Measurements from ENCODE around the gene DAPL1.

DNA sequence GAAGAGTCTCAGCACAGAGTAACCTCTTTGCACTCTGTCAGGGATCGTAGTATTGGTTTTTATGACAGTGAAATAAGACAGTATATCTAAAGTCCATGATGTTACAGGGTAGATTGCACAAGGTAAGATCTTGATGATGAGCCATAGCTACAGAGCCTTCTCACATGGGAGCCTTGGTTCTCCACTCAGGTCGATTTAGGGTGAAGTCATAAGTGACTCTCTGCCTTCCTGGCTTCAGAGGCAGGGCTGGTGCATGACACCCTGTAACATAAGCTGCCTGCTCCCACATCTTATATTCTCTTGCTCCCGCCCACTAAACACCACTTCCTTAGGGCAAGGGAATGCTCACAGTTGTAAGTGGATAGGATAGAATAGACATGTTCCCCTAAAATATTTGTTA lies 13.3 kb downstream of the DAPL1 start:
- TF ChIP-seq, protein P1, sequence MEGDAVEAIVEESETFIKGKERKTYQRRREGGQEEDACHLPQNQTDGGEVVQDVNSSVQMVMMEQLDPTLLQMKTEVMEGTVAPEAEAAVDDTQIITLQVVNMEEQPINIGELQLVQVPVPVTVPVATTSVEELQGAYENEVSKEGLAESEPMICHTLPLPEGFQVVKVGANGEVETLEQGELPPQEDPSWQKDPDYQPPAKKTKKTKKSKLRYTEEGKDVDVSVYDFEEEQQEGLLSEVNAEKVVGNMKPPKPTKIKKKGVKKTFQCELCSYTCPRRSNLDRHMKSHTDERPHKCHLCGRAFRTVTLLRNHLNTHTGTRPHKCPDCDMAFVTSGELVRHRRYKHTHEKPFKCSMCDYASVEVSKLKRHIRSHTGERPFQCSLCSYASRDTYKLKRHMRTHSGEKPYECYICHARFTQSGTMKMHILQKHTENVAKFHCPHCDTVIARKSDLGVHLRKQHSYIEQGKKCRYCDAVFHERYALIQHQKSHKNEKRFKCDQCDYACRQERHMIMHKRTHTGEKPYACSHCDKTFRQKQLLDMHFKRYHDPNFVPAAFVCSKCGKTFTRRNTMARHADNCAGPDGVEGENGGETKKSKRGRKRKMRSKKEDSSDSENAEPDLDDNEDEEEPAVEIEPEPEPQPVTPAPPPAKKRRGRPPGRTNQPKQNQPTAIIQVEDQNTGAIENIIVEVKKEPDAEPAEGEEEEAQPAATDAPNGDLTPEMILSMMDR (conservative IDR thresholded peaks at IDR 0.05 in 1 of 2, IDR thresholded peaks at IDR 0.05 in 1 of 2; ENCODE audit: extremely low read depth in 1 of 2, insufficient read depth in 1 of 2, low read depth in 1 of 2, low read length in 2 of 2) = no peak
- TF ChIP-seq EZH2 (IDR thresholded peaks at IDR 0.05; ENCODE audit: borderline replicate concordance, low read length) = no peak

Measured in mammary epithelial cell (primary cell).